HTR-8/SVneo (cell line): ENCODE data around the gene COPS6.
"Not testable (repeated sequence)": the region's sequence is repeated elsewhere in the genome, so short reads cannot be mapped to it uniquely, and the experiment has no call there.

ENCODE experiments used
- DNase-seq: peaks from one replicate; pipeline ENCODE4 v3.0.0; 2011; ENCODE audit warnings: low spot score, mixed read lengths; ENCODE audit not compliant: insufficient read length
- FAIRE-seq: peaks from 2 replicates; lab custom pipeline; 2011; peaks lifted over from hg19 to GRCh38; lab: Jason Lieb, UNC

Gene COPS6

GRCh38 chr7:100124301-100125230, 35.8 kb downstream of the COPS6 start:
- FAIRE-seq (no peak), DNase-seq (no peak)

- DNase-seq (no peak), FAIRE-seq (no peak)
These were observed 37.6 kb downstream of the COPS6 start for GRCh38 chr7:100126239-100126930.

GRCh38 chr7:100126931-100127865, 38.4 kb downstream of the COPS6 start, which contains the start of gene MBLAC1:
Gene MBLAC1 (plus strand): TSS chr7:100126967. CDS start chr7:100127396, 429 bp downstream.
- FAIRE-seq = no peak
- DNase-seq = peak; percentile 75

GRCh38 chr7:100127866-100128636, 39.3 kb downstream of the COPS6 start:
- FAIRE-seq (no peak), DNase-seq (peak; percentile 15)

- DNase-seq (no peak), FAIRE-seq (no peak)
These were observed 39.8 kb downstream of the COPS6 start for GRCh38 chr7:100128637-100128963.

- not testable (repeated sequence) for FAIRE-seq, DNase-seq
These were observed 41.4 kb downstream of the COPS6 start for GRCh38 chr7:100130220-100130607.

- FAIRE-seq (no peak), DNase-seq (peak; percentile 71)
These were observed 42.1 kb downstream of the COPS6 start for GRCh38 chr7:100130608-100131453.

GRCh38 chr7:100132126-100132525, 43.4 kb downstream of the COPS6 start:
- DNase-seq = no peak
- FAIRE-seq = no peak

- FAIRE-seq (no peak), DNase-seq (peak; percentile 74)
These were observed 44.0 kb downstream of the COPS6 start for GRCh38 chr7:100132697-100133151.

- FAIRE-seq (no peak), DNase-seq (no peak)
These were observed 49.3 kb downstream of the COPS6 start for GRCh38 chr7:100137851-100138760.

GRCh38 chr7:100141555-100141949, 52.8 kb downstream of the COPS6 start:
- no peak for FAIRE-seq
- DNase-seq = no peak
